HepG2 (cell line): ENCODE measurements around the gene NCBP3. TPM values are rescaled to one million over a fixed set of nuclear protein-coding genes. Genes with fewer than 3 reads are reported as not detected.

Experiments
- ATF3 ChIP-seq: sonication (generic); formaldehyde crosslinking; IDR thresholded peaks from 2 replicates; pipeline ENCODE4 v1.4.0; 2020; ENCODE audit warnings: missing genetic modification reagents
- FOXJ3 ChIP-seq: sonication (generic); formaldehyde crosslinking; IDR thresholded peaks from 2 replicates; pipeline ENCODE4 v1.4.0; 2020; ENCODE audit warnings: missing genetic modification reagents, mild to moderate bottlenecking, borderline replicate concordance
- HMGA1 ChIP-seq: sonication (generic); formaldehyde crosslinking; conservative IDR thresholded peaks from 2 replicates; pipeline ENCODE4 v1.4.0; 2020; ENCODE audit warnings: missing genetic modification reagents
- JDP2 ChIP-seq: sonication (generic); formaldehyde crosslinking; IDR thresholded peaks from 2 replicates; pipeline ENCODE4 v1.8.1; 2022; ENCODE audit warnings: missing genetic modification reagents, borderline replicate concordance
- KDM3A ChIP-seq: IDR thresholded peaks from 2 replicates; pipeline ENCODE4 v1.6.1; 2018; ENCODE audit warnings: low read depth, missing compliant biosample characterization
- MAZ ChIP-seq, 2 experiments: sonication (generic) in 1 of 2; formaldehyde crosslinking in 1 of 2; IDR thresholded peaks; 2 replicates each; pipeline versions ENCODE4 v1.5.0 to v1.6.1; 2012 to 2020; ENCODE audit warnings: low read depth in 2 of 2, mild to moderate bottlenecking in 2 of 2, borderline replicate concordance in 1 of 2, improper control_type of control experiment in 1 of 2, low read length in 1 of 2, missing genetic modification reagents in 1 of 2, moderate library complexity in 1 of 2
- MED8 ChIP-seq: sonication (generic); formaldehyde crosslinking; IDR thresholded peaks from 2 replicates; pipeline ENCODE4 v1.8.1; 2023; ENCODE audit warnings: mild to moderate bottlenecking, missing genetic modification reagents; ENCODE audit not compliant: insufficient replicate concordance
- MXD3 ChIP-seq: IDR thresholded peaks from 2 replicates; pipeline ENCODE4 v1.6.1; 2016; ENCODE audit warnings: mild to moderate bottlenecking, missing biosample characterization, missing genetic modification reagents
- NFYC ChIP-seq: IDR thresholded peaks from 2 replicates; pipeline ENCODE4 v1.6.1; 2016; ENCODE audit warnings: missing genetic modification reagents, missing compliant biosample characterization
- NR2C2 ChIP-seq: sonication (generic); formaldehyde crosslinking; IDR thresholded peaks from 2 replicates; pipeline ENCODE4 v1.4.0; 2020; ENCODE audit warnings: missing genetic modification reagents, mild to moderate bottlenecking, moderate library complexity, borderline replicate concordance
- PCBP1 ChIP-seq: fragments of 200-400 bp; formaldehyde crosslinking; IDR thresholded peaks from 2 replicates; pipeline ENCODE4 v1.6.1; 2017; ENCODE audit warnings: mild to moderate bottlenecking, low read depth, low read length, borderline replicate concordance
- RBM39 ChIP-seq: fragments of 200-400 bp; formaldehyde crosslinking; IDR thresholded peaks from one replicate; pipeline ENCODE4 v1.6.1; 2018; ENCODE audit warnings: antibody characterized with exemption, mild to moderate bottlenecking, low read depth, low read length; ENCODE audit not compliant: poor library complexity, severe bottlenecking
- SMARCC2 ChIP-seq: fragments of 450-650 bp; IDR thresholded peaks from 2 replicates; pipeline ENCODE4 v1.6.1; 2017; ENCODE audit warnings: antibody characterized with exemption, mild to moderate bottlenecking
- SP2 ChIP-seq: sonication (generic); formaldehyde crosslinking; IDR thresholded peaks from 2 replicates; pipeline ENCODE4 v1.5.1; 2020; ENCODE audit warnings: mild to moderate bottlenecking, missing genetic modification reagents
- TBX2 ChIP-seq: sonication (generic); formaldehyde crosslinking; IDR thresholded peaks from 2 replicates; pipeline ENCODE4 v1.5.0; 2020; ENCODE audit warnings: missing genetic modification reagents, mild to moderate bottlenecking, borderline replicate concordance
- TEAD3 ChIP-seq: optimal IDR thresholded peaks from 2 replicates; pipeline ENCODE3; 2016; ENCODE audit warnings: borderline replicate concordance
- TFDP1 ChIP-seq: IDR thresholded peaks from 2 replicates; pipeline ENCODE4 v1.6.1; 2016; ENCODE audit warnings: missing compliant biosample characterization, missing genetic modification reagents, borderline replicate concordance
- ZBTB7B ChIP-seq: sonication (generic); formaldehyde crosslinking; IDR thresholded peaks from 2 replicates; pipeline ENCODE4 v1.4.0; 2020; ENCODE audit warnings: missing genetic modification reagents
- ZNF207 ChIP-seq: fragments of 450-650 bp; IDR thresholded peaks from 2 replicates; pipeline ENCODE4 v1.6.1; 2016; ENCODE audit warnings: antibody characterized with exemption, borderline replicate concordance
- ZNF253 ChIP-seq: sonication (generic); formaldehyde crosslinking; IDR thresholded peaks from 2 replicates; pipeline ENCODE4 v1.8.0; 2022; ENCODE audit warnings: mild to moderate bottlenecking, missing genetic modification reagents, borderline replicate concordance
- ZNF331 ChIP-seq: sonication (generic); formaldehyde crosslinking; IDR thresholded peaks from 2 replicates; pipeline ENCODE4 v1.4.0; 2020; ENCODE audit warnings: missing genetic modification reagents
- ZNF589 ChIP-seq: sonication (generic); formaldehyde crosslinking; conservative IDR thresholded peaks from 2 replicates; pipeline ENCODE4 v1.8.0; 2022; ENCODE audit warnings: mild to moderate bottlenecking, moderate library complexity, missing genetic modification reagents
- ZNF816 ChIP-seq: sonication (generic); formaldehyde crosslinking; IDR thresholded peaks from 2 replicates; pipeline ENCODE4 v1.8.0; 2022; ENCODE audit warnings: missing genetic modification reagents, mild to moderate bottlenecking, borderline replicate concordance
- polyA plus RNA-seq, 8 experiments: library from polyadenylated mRNA; depleted of rRNA in 3 of 8; stranded (reverse) in 7 of 8; unstranded in 1 of 8; fragments of >200 nt; fragmentation: Illumina TruSeq in 4 of 8; extraction: Trizol in 4 of 8; gene quantifications; 2 replicates each; pipeline versions ENCODE4 v1.2.1 to v1.2.3, GENCODE V29; 2011 to 2016; ENCODE audit warnings: low read depth in 4 of 8, missing spikeins in 1 of 8, mixed read lengths in 1 of 8; ENCODE audit not compliant: insufficient read depth in 1 of 8
- total RNA-seq, 5 experiments: library from RNA; depleted of rRNA; stranded (reverse); fragments of >200 nt; fragmentation: Illumina TruSeq; extraction: Trizol; gene quantifications; 2 replicates each; pipeline ENCODE4 v1.2.3, GENCODE V29; 2016; ENCODE audit warnings: low read depth in 1 of 5
- TF ChIP-seq, protein P1 (sequence below): fragments of 450-650 bp; IDR thresholded peaks from 2 replicates; pipeline ENCODE4 v1.6.1; 2016
- TF ChIP-seq, protein P2 (sequence below): sonication (generic); formaldehyde crosslinking; IDR thresholded peaks from 2 replicates; pipeline ENCODE4 v1.4.0; 2020; ENCODE audit warnings: missing genetic modification reagents, low read depth, mild to moderate bottlenecking, borderline replicate concordance

Gene NCBP3
- total and polyA plus RNA-seq, 2 of the 13 experiments (the other 11 are each of a cell fraction or from before 2014, with no cell fraction given): 19.5 to 24.8 TPM

GRCh38 chr17:3802461-3803307 lies 43.4 kb downstream of the NCBP3 start (continued):
- no peak; the same call in 1 of the 2 replicates for TF ChIP-seq JDP2
- no peak for TF ChIP-seq PCBP1
- TF ChIP-seq TFDP1 (CRISPR knock-in tag): peak; percentile 49; the same call in 1 of the 2 replicates
- no peak for TF ChIP-seq SP2 (CRISPR knock-in tag)
- no peak for TF ChIP-seq MAZ (IDR thresholded peaks at IDR 0.05; ENCODE audit: borderline replicate concordance, low read depth, low read length)
- TF ChIP-seq MAZ (CRISPR knock-in tag; IDR thresholded peaks at IDR 0.05; ENCODE audit: low read depth): no peak
- TF ChIP-seq TEAD3 (CRISPR knock-in tag): peak; percentile 88
- TF ChIP-seq ZNF253 (CRISPR knock-in tag): no peak
- TF ChIP-seq TBX2 (CRISPR knock-in tag): peak; percentile 92; the same call in 1 of the 2 replicates
- 0 out of 2 replicates have a peak, but pooled peaks have one; percentile 42 for TF ChIP-seq MXD3 (CRISPR knock-in tag)
- no peak for TF ChIP-seq RBM39
- peak; percentile 76; the same call in 1 of the 2 replicates for TF ChIP-seq NR2C2 (CRISPR knock-in tag)
- TF ChIP-seq, protein P1, sequence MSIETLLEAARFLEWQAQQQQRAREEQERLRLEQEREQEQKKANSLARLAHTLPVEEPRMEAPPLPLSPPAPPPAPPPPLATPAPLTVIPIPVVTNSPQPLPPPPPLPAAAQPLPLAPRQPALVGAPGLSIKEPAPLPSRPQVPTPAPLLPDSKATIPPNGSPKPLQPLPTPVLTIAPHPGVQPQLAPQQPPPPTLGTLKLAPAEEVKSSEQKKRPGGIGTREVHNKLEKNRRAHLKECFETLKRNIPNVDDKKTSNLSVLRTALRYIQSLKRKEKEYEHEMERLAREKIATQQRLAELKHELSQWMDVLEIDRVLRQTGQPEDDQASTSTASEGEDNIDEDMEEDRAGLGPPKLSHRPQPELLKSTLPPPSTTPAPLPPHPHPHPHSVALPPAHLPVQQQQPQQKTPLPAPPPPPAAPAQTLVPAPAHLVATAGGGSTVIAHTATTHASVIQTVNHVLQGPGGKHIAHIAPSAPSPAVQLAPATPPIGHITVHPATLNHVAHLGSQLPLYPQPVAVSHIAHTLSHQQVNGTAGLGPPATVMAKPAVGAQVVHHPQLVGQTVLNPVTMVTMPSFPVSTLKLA: peak; percentile 75
- TF ChIP-seq ZNF331 (CRISPR knock-in tag): peak; percentile 97
- no peak for TF ChIP-seq NFYC (CRISPR knock-in tag)
- peak; percentile 96 for TF ChIP-seq KDM3A (CRISPR knock-in tag)
- TF ChIP-seq, protein P2, sequence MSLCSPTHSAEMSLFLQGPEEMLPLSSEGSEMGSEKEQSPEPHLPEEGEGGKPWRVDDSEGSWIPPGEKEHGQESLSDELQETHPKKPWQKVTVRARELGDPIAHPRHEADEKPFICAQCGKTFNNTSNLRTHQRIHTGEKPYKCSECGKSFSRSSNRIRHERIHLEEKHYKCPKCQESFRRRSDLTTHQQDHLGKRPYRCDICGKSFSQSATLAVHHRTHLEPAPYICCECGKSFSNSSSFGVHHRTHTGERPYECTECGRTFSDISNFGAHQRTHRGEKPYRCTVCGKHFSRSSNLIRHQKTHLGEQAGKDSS (CRISPR knock-in tag): 0 out of 2 replicates have a peak, but pooled peaks have one; percentile 44
- TF ChIP-seq FOXJ3 (CRISPR knock-in tag): peak; percentile 98
- TF ChIP-seq ZNF816 (CRISPR knock-in tag): peak; percentile 65; the same call in 1 of the 2 replicates
- peak; percentile 100 for TF ChIP-seq ZBTB7B (CRISPR knock-in tag)
- TF ChIP-seq SMARCC2: no peak
- no peak for TF ChIP-seq HMGA1 (CRISPR knock-in tag)
- peak; percentile 45; the same call in 1 of the 2 replicates for TF ChIP-seq ATF3
- no peak for TF ChIP-seq MED8 (CRISPR knock-in tag)
- TF ChIP-seq ZNF589: 0 out of 2 replicates have a peak, but pooled peaks have one; percentile 32
- TF ChIP-seq ZNF207: no peak
